Measurements from ENCODE around the gene ACOX2.
"Not testable (repeated sequence)": the region's sequence is repeated elsewhere in the genome, so short reads cannot be mapped to it uniquely, and the experiment has no call there.

The ACOX2 gene

DNA sequence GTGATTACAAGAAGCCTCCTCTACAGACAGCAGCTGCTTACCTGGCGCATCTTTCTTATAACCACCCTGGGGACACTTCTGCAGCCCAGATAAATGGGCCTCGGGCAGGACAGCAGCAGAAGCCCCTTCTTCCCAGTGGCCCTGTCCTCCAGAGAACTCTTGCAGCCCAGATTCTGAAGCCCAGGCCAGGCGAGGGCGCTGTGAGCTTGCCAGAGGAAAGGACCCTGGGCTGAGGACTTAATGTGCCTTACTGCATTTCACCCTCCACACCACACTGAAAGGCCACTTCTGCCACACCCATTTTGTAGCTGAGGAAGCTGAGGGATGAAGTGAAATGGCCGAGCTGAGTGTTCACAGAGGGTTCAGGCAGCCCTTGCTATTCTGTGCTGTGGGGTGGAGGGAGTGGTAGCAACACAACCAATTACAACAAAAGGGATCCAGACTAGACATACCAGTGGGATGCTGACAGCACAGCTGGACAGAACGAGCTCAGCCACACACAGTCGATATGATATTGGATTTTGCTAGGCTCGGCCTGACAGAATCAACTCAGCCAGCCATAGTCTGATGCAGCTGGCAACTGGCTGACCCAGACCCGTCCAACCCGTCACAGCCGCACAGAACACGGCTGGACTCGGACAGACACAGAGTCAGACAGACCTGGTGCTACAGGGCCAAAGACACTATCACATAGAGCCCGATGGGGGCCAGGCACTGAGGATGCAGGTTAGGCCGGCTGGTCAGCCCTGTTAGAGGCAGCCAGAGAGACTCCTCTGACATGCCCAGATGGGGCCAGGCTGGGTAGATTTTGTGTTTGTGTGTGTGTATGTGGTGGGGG, 7.3 kb downstream of the ACOX2 start (continued):
- TF ChIP-seq TSHZ2 (CRISPR knock-in tag; IDR thresholded peaks at IDR 0.05) (no peak), ZFP30 (CRISPR knock-in tag; IDR thresholded peaks at IDR 0.05) (no peak), ZC3H10 (CRISPR knock-in tag; IDR thresholded peaks at IDR 0.05) (no peak)

GRCh38 chr3:58528629-58529028, 8.4 kb downstream of the ACOX2 start:
- TF ChIP-seq ZFP30 (CRISPR knock-in tag; IDR thresholded peaks at IDR 0.05) (no peak), OSR1 (CRISPR knock-in tag; IDR thresholded peaks at IDR 0.05) (no peak), ZFP3 (CRISPR knock-in tag; IDR thresholded peaks at IDR 0.05) (peak; percentile 79), TSHZ2 (CRISPR knock-in tag; IDR thresholded peaks at IDR 0.05) (no peak), TCF4 (CRISPR knock-in tag; IDR thresholded peaks at IDR 0.05; ENCODE audit: borderline replicate concordance) (no peak), ZNF70 (CRISPR knock-in tag; IDR thresholded peaks at IDR 0.05) (no peak), ZC3H10 (CRISPR knock-in tag; IDR thresholded peaks at IDR 0.05) (no peak)
- TF ChIP-seq, protein P1, sequence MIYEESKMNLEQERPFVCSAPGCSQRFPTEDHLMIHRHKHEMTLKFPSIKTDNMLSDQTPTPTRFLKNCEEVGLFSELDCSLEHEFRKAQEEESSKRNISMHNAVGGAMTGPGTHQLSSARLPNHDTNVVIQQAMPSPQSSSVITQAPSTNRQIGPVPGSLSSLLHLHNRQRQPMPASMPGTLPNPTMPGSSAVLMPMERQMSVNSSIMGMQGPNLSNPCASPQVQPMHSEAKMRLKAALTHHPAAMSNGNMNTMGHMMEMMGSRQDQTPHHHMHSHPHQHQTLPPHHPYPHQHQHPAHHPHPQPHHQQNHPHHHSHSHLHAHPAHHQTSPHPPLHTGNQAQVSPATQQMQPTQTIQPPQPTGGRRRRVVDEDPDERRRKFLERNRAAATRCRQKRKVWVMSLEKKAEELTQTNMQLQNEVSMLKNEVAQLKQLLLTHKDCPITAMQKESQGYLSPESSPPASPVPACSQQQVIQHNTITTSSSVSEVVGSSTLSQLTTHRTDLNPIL (CRISPR knock-in tag; IDR thresholded peaks at IDR 0.05; ENCODE audit: low read depth), result no peak
- peak; percentile 66 for ATAC-seq

GRCh38 chr3:58527440-58527839, 9.6 kb downstream of the ACOX2 start:
- ATAC-seq, result not testable (repeated sequence)

- peak; percentile 86 for ATAC-seq
- TF ChIP-seq PPARA (CRISPR knock-in tag; IDR thresholded peaks at IDR 0.05; ENCODE audit: borderline replicate concordance), result no peak
- TF ChIP-seq CSDC2 (CRISPR knock-in tag; IDR thresholded peaks at IDR 0.05), result no peak
- no peak for TF ChIP-seq TSHZ2 (CRISPR knock-in tag; IDR thresholded peaks at IDR 0.05)
- no peak for TF ChIP-seq ZNF70 (CRISPR knock-in tag; IDR thresholded peaks at IDR 0.05)
- TF ChIP-seq OSR1 (CRISPR knock-in tag; IDR thresholded peaks at IDR 0.05), result no peak
- no peak for TF ChIP-seq ZC3H10 (CRISPR knock-in tag; IDR thresholded peaks at IDR 0.05)
Observed at GRCh38 chr3:58526515-58526957, 10.5 kb downstream of the ACOX2 start.

DNA sequence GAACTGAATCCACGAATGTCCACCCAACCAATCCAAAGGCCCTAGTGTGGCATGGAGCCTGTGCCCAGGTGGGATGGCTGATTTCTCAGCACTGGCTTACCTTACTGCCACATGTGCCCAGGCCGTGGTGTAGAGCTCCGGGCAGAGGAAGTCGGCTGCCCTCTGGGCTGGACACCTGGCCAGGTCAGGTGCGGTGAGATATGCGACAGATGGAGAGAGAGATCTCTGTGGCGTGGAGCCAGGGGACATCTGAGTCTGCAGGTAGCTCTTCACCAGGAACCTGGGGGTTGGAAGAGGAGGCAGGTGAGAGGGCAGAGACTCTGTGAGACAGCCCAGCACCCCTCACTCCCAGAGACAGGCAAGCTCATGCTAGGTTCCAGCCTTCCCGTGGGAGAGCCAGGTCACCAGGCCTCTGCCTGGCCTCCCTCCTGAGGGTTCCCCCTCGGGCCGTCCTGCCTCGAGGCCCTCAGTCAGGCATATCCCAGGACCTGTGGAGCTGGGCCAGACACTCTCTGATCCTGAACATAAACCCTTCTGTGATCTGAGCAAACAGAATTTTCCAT, 12.6 kb downstream of the ACOX2 start:
- ATAC-seq, result no peak
- TF ChIP-seq TCF4 (CRISPR knock-in tag; IDR thresholded peaks at IDR 0.05; ENCODE audit: borderline replicate concordance) (no peak), ZNF8 (CRISPR knock-in tag; IDR thresholded peaks at IDR 0.05) (no peak), TOX (CRISPR knock-in tag; IDR thresholded peaks at IDR 0.05; ENCODE audit: borderline replicate concordance) (no peak), ZC3H10 (CRISPR knock-in tag; IDR thresholded peaks at IDR 0.05) (no peak), SNAI2 (CRISPR knock-in tag; IDR thresholded peaks at IDR 0.05) (no peak), PATZ1 (CRISPR knock-in tag; IDR thresholded peaks at IDR 0.05; ENCODE audit: borderline replicate concordance) (no peak), ESRRG (CRISPR knock-in tag; IDR thresholded peaks at IDR 0.05) (no peak), GLIS3 (CRISPR knock-in tag; IDR thresholded peaks at IDR 0.05) (no peak), ZFP30 (CRISPR knock-in tag; IDR thresholded peaks at IDR 0.05) (no peak), CSDC2 (CRISPR knock-in tag; IDR thresholded peaks at IDR 0.05) (no peak), PPARA (CRISPR knock-in tag; IDR thresholded peaks at IDR 0.05; ENCODE audit: borderline replicate concordance) (no peak), OSR1 (CRISPR knock-in tag; IDR thresholded peaks at IDR 0.05) (no peak), ISL1 (CRISPR knock-in tag; IDR thresholded peaks at IDR 0.05) (no peak), RARB (CRISPR knock-in tag; IDR thresholded peaks at IDR 0.05) (no peak)

All from SK-N-SH treated with all-trans-retinoic acid at 6 μM for 48 hours (cell line).